Endometrium (tissue), 2 donors: ENCODE measurements around the gene ALAS1.

ENCODE experiments used
- FAIRE-seq: peaks from 2 replicates; lab custom pipeline; 2012; peaks lifted over from hg19 to GRCh38; lab: Jason Lieb, UNC
- donor health status: control.
- donor health status: control.

ALAS1 gene

DNA sequence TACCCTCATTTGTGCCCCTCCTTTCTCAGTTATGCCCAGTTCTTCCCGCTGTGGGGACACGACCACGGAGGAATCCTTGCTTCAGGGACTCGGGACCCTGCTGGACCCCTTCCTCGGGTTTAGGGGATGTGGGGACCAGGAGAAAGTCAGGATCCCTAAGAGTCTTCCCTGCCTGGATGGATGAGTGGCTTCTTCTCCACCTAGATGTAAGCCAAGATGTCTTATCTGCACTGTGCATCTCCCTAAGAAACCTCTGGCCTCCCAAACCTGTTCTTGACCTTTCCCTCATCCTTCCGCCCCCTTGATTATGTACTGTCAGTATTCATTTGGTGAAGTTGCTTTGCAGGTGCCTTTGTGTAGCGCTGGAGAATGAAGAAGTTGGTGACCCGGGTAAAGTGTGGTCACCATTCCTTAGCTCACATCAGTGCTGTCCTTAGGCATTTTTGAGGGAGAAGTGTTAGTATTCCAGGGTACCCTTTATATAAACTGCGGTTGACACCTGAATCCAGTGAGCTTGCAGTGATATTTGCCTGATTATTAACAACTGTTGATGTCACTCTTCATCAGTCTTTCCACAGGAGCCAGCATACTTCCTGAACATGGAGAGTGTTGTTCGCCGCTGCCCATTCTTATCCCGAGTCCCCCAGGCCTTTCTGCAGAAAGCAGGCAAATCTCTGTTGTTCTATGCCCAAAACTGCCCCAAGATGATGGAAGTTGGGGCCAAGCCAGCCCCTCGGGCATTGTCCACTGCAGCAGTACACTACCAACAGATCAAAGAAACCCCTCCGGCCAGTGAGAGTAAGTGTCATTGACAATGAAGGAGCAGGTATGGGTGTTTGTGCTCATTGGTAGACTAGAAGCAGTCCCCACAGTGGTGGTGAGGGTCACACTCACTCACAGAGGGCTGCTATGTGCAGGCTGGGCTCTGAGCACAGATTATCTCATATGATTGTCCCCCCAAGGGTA is 966 bp downstream of the ALAS1 start:
- FAIRE-seq, result no peak

DNA sequence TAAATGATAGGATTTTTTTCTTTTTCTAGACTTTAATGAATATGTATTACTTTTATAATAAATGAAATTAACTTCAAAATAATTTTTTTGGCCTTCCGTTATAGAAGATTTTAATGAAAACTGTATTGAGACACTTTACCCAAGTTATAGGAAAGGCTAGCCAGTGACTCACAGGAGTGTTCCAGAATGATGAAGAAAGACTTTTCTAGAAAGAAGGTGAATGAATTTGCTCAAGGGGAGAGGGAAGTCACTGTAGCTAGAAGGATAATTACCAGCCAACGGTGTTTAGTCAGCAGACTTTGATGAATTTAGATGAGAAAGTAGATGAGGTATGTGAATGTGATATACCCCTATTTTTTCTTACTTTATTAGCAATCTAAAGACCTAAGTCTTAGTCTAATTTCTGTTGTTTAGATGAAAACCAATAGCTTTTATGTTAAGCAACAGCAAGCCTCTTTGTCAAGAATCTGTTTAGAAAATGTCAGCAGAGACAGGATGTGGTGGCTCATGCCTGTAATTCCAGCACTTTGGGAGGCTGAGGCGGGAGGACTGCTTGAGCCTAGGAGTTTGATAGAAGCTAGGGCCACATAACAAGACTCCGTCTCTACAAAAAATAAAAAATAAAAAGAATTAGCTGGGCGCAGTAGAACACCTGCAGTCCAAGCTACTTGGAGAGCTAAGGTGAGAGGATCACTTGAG is 3.2 kb downstream of the ALAS1 start:
- FAIRE-seq, result no peak

DNA sequence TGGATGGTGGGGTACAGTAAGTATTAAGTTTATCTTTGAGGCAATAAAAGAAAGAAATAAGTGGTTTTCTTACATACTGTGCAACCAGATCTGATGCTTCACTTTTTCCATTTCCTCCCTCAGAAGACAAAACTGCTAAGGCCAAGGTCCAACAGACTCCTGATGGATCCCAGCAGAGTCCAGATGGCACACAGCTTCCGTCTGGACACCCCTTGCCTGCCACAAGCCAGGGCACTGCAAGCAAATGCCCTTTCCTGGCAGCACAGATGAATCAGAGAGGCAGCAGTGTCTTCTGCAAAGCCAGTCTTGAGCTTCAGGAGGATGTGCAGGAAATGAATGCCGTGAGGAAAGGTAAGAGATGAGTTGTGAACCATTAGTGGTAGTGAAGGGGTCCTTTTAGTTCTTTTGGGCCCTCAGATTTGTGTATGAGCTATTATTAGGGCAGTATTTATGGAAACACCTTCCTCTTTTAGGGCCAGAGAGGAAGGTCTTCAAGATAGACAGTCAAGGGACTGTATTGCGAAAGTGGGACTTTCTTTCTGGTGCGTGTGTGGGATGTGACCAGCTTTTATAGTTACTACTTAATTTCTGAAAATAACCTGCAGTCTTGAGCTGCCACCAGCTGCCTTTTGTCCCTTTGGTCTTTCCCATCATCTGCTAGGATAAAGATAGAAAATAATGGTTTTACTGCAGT is 4.6 kb downstream of the ALAS1 start:
- FAIRE-seq, result no peak

- FAIRE-seq, result no peak
These were observed 5.7 kb downstream of the ALAS1 start for GRCh38 chr3:52203701-52204100.

DNA sequence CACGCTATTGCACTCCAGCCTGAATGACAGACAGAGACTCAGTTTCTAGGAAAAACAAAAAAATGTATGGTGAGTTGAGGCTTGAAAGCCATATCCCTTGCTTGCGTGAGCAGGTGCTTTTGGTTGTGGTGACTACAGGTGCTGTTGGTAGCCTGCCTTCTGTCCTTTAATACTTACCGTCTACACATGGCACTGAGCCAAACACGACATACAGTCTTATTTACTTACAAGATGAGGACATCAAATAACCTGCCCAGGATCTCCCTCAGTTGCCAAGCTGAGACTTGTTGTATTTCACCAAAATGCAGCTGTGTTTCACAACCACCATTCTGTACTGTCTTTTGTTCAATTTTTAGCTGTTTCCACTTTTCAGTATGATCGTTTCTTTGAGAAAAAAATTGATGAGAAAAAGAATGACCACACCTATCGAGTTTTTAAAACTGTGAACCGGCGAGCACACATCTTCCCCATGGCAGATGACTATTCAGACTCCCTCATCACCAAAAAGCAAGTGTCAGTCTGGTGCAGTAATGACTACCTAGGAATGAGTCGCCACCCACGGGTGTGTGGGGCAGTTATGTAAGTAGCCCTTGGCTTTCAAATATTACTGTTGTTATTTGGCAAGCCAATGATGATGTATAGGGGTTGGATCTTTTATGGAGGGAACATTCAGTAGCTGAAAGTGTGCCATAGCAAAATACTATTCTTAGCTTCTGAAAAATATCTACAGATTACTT is 6.5 kb downstream of the ALAS1 start:
- FAIRE-seq, result no peak

GRCh38 chr3:52205727-52206372 is 7.9 kb downstream of the ALAS1 start:
- no peak for FAIRE-seq

DNA sequence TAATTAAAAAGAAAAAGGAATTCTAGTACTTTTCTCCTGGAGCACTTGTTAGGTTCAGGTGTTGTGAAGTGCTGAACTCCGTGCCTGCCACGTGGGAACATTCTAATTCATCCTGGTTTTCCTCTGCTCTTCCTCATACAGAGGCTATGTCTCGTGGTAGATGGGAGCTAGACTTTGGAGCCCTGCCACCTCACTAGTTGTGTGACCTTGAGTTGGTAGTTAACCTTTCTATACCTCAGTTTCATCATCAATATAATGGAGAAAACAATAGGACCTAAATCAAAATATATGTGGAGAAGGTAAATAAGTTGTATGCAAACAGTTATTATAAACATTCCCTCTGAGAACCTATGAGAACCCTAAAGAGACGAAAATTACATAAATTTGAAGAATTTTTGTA is 10.6 kb downstream of the ALAS1 start:
- no peak for FAIRE-seq

- FAIRE-seq, result no peak
These were observed 12.1 kb downstream of the ALAS1 start for GRCh38 chr3:52210037-52210436.

- no peak for FAIRE-seq
These were observed 12.6 kb downstream of the ALAS1 start for GRCh38 chr3:52210550-52211046.

DNA sequence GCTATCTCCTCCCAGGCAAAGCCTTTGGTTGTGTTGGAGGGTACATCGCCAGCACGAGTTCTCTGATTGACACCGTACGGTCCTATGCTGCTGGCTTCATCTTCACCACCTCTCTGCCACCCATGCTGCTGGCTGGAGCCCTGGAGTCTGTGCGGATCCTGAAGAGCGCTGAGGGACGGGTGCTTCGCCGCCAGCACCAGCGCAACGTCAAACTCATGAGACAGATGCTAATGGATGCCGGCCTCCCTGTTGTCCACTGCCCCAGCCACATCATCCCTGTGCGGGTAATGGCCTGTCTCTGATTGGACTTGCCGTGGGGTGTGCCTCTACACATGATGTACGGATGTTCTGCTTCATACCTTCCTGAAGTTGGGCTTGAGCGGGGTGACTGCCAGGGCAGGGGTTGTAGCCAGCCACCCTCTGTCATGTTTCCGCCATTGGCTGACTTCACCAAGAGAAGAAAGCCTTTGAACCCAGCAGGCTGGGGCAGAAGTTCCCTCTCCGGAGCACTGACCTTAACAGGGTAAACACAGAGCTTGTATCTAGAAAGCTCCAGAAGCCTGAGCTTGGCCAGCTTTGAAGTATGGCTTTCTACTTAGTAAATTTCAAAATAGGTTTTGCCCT is 13.4 kb downstream of the ALAS1 start:
- no peak for FAIRE-seq

DNA sequence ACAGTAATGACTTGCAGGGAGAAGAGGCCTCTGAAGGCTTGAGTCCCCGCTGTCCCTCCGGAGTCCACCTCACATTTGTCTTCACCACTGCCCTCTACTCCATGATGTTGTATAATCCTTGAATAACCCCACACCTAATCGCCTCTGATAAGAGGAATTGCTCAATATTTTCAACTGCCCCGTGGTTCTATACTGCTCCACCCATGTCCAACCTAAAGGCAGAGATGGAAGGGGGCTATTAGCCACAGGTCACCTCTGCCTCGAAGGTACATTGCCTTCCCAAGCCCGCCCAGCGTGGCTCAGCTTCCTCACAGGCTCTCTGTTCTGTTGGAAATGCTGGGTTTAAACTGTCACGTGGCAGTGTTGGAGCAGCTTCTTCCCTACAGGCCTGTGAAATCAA is 15.0 kb downstream of the ALAS1 start:
- no peak for FAIRE-seq

DNA sequence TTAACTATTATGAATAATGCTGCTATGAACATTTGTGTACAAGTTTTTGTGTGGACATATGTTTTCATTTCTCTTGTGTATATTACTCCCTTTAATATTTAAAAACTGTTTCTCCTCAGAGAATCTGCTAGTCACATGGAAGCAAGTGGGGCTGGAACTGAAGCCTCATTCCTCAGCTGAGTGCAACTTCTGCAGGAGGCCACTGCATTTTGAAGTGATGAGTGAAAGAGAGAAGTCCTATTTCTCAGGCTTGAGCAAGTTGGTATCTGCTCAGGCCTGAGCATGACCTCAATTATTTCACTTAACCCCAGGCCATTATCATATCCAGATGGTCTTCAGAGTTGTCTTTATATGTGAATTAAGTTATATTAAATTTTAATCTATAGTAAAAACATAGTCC is 15.9 kb downstream of the ALAS1 start:
- no peak for FAIRE-seq

- no peak for FAIRE-seq
These were observed 17.4 kb downstream of the ALAS1 start for GRCh38 chr3:52215351-52215750.

- peak; percentile 33 for FAIRE-seq
These were observed 18.8 kb downstream of the ALAS1 start for GRCh38 chr3:52216585-52217408.

GRCh38 chr3:52217409-52217805 is 19.4 kb downstream of the ALAS1 start:
- FAIRE-seq, result no peak

GRCh38 chr3:52218026-52218425 is 20.1 kb downstream of the ALAS1 start:
- FAIRE-seq, result no peak

- no peak for FAIRE-seq
These were observed 20.5 kb downstream of the ALAS1 start for GRCh38 chr3:52218454-52218853.

DNA sequence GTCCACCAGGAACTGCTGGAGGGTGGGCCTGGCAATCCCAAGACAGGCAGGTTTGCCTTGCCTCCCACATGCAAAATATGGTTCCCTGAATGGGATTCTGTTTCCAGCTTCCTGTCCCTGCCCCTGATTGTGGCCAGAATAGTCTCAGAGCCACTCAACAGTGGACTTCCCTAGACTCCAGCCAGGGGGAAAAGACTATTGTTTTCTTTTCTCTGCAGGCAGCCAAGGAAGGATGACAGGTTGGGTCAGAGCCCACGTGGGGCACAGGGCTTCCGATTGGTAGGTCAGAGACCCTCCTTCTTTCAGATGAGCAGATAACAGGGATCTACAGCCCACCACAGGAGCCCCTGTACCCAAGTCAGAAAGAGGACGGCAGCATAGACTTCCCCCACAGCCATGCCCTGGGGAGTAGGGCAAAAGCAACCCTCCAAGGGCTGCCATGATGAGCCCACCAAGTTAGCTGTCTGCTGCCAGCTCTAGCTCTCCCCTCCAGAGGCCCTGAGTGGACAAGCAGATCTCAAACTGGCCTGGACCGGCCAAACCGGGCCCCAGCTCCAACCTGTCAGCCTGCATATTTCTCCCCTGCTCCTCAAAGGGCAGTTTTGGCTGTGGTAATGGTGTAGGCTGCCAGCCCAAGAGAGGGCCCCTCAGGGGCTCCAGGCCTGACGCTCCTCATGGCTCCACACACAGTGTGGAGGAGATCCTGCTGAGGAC is 21.1 kb downstream of the ALAS1 start:
- no peak for FAIRE-seq

DNA sequence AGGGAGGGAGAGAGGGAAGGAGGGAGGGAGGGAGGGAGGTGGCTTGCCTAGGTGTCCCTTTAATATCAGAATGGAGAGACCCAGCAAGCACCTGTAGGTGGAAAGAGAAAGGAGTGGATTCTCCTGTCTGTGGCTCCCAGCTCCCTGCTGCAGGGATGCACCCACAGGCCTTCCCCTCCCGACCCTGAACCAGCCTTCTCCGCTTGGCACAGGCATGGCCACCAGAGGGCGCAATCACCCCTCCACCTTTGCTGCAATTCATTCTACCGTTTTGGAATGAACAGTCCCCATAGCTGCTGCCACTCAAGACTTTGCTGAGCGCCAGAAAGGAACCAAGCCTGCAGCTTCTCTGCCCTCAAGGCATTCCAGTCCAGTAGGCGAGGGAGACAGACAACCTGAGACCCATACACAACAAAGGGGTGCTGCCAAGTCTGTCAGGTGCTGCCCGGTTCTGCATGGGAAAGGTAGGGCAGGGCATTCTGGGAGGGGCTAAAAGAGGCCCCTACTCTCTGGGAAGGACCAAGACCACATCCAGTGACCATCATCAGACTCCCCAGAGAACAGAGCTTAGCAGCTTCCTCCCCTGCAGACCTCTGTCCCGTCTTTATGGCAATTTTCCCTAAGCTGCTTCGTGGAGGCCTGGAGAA is 22.5 kb downstream of the ALAS1 start:
- no peak for FAIRE-seq
